ENCODE measurements around the gene LAMB1.

- TF ChIP-seq EZH2 (IDR thresholded peaks at IDR 0.05) = no peak
- no peak for TF ChIP-seq POLR2AphosphoS5 (IDR thresholded peaks at IDR 0.05; ENCODE audit: borderline replicate concordance, low read depth, low read length)
These were observed 112.4 kb downstream of the LAMB1 start for GRCh38 chr7:107890493-107890961.

Data from SK-N-MC (cell line).